UCSD-AML1 (cell line): ENCODE data around the gene EEFSEC.

ENCODE experiments used
- DNase-seq: peaks from one replicate; lab custom pipeline; 2025; ENCODE audit not compliant: unreplicated experiment; lab: John Stamatoyannopoulos, UW

The EEFSEC gene

DNA sequence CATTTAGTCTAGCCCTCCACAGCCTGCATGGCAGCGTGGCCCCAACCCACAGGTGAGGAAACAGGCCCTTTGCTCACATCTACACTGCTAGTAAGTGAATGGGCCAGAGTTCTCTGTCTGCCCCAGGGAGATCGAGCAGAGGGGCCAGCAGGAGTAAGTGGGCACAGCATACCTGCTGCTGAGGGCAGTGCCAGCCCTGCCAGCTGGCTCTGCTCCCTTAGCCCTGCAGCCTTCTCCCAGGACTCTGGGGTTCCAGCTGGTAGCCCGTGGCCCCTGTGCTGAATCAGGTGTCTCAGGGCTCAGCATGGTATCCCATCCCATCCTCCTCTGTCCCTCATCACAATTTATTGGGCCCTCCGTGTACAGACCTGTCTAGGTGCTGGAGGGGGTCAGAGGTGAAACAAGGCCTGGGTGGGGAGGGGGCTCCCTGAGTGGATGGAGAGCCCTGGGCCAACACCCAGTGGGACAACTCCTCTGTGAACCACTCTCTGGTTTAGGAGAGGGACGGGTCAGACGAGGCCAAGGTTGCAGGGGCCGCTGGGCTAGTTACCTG lies 211.6 kb downstream of the EEFSEC start:
- no peak for DNase-seq

DNA sequence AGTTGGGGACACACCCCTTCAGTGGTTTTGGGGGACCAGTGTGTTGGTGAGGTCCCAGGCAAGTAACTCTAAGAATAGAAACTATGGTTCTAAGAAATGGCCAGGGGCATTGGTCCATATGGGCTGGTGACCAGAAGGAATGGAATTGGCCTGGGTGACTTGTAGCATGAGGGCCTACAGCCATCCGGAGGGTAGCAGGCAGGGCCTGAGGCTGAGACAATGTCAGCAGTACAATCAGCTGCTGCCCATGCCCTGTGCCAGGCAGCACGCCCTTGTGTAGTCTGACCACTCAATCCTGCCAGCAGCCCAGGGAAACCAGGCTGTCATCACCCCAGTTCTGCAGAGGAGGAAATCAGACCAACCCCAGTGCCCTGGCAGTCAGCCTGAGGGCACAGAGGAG lies 212.9 kb downstream of the EEFSEC start:
- DNase-seq = no peak

- DNase-seq = no peak
Measured at GRCh38 chr3:128366652-128367051, 213.4 kb downstream of the EEFSEC start.

- DNase-seq = no peak
Measured at GRCh38 chr3:128367221-128367620, 213.9 kb downstream of the EEFSEC start.

DNA sequence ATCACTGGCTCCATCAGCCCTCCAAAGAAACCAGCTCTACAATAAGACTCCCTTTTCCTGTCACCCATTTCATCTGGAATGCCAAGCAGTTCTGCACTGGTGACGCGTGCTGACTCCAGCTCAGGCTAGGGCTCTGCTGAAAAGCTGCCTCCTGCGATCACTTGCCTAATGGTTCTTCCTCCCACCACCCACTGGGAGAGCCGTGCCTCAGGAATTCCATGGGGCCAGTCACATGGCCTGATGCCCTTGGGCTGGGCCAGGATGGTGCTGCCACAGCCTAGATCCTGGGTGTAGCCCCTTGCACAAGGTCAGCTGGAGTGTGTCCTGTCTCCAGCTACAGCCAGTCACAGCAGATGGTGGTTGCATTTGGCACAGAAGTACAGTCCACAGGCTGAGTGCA lies 214.5 kb downstream of the EEFSEC start:
- no peak for DNase-seq

DNA sequence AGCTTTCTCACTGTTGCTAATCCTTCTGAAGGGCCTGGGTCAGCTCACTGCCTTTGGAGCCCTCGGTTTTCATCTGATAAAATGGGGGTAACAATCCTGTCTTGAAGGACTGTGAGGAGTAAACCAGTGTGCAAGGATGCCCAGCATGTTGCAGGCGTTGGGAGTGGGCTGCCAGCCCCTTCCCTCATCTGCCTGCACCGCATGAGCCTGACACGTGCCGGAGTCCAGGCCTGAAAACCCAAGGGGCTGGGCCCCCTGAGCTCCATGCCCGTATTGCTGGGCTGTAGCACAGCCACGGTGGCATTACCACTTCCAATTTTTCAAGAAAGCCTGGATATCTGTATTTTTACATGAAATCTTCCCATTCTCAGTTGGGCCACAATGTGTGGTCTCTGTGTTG lies 215.3 kb downstream of the EEFSEC start:
- no peak for DNase-seq

DNA sequence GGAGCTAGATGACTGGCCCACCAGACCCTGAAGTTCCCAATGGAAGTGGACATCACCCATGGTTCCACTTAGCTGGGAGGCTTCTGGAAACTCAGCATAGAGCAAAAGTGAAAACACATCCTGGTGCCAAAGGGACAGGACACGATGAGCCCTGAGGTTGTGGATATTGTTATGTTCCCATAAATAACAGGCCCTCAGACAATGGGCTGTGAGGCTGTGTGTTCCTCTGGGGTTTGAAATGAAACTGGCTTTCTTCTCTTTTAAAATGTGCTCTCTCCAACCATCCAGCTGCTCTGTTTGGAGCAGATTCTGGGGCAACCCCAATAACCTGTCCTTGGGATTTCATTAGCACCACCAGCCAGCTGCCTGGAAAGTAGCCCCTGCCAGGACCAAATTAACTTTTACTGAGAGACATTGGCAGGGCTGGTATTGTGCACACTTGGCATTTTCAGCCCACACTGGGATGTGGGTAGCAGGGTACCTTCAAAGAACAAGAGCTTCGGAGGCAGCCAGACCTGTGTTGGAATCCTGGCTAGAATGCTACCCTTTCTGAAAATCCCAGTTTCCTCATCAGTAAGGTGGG lies 215.9 kb downstream of the EEFSEC start:
- DNase-seq = no peak

DNA sequence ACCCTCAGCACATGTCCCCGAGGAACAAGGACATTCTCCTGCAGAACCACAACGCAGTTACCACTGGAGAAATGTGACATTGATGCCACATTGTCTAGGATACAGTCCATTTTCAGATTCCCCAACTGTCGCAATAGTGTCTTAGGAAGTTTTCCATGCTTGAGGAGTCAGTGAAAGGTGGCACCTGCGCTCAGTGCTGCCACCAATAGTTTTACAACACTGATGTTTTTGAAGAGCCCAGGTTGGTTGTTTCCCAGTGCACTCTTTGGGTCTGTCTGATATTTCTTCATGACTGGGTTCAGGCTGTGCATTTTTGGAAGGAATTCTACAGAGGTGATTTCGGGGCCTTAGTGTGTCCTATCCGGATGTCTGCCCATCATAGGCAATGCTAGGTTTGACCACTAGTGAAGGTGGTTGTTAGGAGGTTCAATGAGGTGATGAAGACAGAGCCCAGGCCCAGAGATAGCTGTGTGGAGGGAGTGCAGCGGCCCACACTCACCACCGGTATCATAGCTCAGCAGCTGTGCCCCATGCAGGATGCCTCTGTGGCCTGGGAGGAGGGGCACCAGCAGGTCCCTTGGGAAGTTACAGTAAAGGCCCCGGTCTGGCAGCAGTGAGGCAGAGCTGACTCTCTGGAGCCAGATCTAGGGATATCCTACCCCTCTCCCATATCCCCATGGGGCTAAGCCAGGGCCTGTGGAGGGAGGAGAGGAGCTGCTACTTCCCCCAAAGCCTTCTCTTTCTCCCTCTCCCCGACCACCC lies 216.8 kb downstream of the EEFSEC start:
- no peak for DNase-seq

GRCh38 chr3:128372281-128372680 lies 219.0 kb downstream of the EEFSEC start:
- no peak for DNase-seq

GRCh38 chr3:128372707-128373533 lies 219.6 kb downstream of the EEFSEC start:
- DNase-seq = no peak

GRCh38 chr3:128374746-128375445 lies 221.6 kb downstream of the EEFSEC start:
- DNase-seq = no peak

DNA sequence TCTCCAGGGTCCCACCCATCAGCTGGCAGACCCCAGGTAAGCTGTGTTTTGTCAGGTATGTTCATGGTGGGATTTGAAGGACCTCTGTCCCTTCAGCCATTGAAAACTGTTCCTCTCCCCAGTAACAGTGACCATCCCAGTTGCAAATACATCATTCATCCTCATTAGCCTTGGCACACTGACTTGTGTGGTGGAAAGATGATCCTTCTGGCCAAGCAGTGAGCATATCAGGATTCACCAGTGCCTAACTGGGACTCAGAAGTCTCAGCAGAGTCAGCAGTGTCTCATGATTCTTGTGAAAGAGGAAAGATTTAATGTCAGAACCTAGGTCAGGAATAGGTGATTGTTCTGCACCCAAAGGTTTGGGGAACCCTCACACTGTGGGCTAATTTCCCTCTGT lies 223.2 kb downstream of the EEFSEC start:
- no peak for DNase-seq

DNA sequence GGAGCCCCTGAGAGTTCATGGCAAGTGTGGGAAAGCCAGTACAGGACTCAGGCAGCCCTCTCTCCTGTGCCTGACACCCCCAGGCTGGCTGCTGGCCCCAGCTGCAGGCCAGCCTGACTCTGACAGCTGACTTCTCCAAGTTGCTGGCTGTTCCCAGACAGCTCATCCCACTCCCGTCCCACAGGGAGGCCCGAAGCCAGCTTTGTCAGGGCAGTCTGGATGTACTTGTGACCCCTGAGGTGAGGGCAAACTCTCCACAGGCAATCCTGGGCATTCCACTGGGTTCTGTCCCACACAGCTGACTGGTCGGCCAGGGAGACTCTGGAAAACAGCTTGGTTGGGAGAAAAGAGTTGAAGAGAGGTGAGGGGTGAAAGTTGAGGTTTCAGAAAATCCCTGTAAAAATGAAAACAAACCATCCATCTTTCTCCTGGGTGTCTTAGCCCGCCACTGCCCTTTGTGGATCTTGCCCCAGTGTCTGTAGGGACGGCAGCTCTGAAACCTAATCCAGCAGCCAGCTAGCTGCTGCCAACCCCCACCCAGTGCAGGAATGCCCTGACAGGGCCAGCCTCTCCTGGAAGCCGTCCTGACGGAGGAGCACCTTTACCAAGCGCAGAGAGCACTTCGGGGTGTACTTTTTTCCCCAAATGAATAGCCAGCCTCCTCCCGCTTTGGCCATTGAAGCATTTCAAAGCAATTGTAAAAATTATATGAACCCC lies 225.5 kb downstream of the EEFSEC start:
- no peak for DNase-seq

- DNase-seq = no peak
Measured at GRCh38 chr3:128379367-128380160, 226.3 kb downstream of the EEFSEC start.

GRCh38 chr3:128380295-128380694 lies 227.0 kb downstream of the EEFSEC start:
- no peak for DNase-seq

- DNase-seq = no peak
Measured at GRCh38 chr3:128380719-128381118, 227.4 kb downstream of the EEFSEC start.

- DNase-seq = no peak
Measured at GRCh38 chr3:128381609-128382008, 228.3 kb downstream of the EEFSEC start.

- DNase-seq = no peak
Measured at GRCh38 chr3:128382221-128382807, 229.0 kb downstream of the EEFSEC start.
